H1 (cell line): ENCODE measurements around the gene PSMB9. TPM values are rescaled to one million over a fixed set of nuclear protein-coding genes. Genes with fewer than 3 reads are reported as not detected.

ENCODE experiments used
- CTCF ChIA-PET: fragments of 300-600 bp; sonication (Branson Sonifier 250); formaldehyde crosslinking; loops from one replicate; lab custom pipeline; 2021; ENCODE audit not compliant: partially characterized antibody; lab: Charles Lee
- POLR2A ChIA-PET: fragments of 300-600 bp; sonication (Branson Sonifier 250); formaldehyde crosslinking; loops from one replicate; lab custom pipeline; 2021; ENCODE audit warnings: inconsistent platforms; ENCODE audit not compliant: partially characterized antibody; lab: Charles Lee
- DNase-seq, 2 experiments: peaks; one replicate each; pipeline versions ENCODE4 v3.0.0 to v3.0.0-alpha.2; 2010 to 2022; ENCODE audit warnings: low spot score in 2 of 2, low read depth in 1 of 2, mixed read lengths in 1 of 2
- FAIRE-seq: peaks from 2 replicates; lab custom pipeline; 2011; peaks lifted over from hg19 to GRCh38; lab: Jason Lieb, UNC
- H2AFZ ChIP-seq: 2 replicates; pipeline ENCODE4 v1.8.1; 2012; ENCODE audit warnings: low read length, inconsistent platforms
- H2AK5ac ChIP-seq: 2 replicates; pipeline ENCODE4 v1.6.1; 2013; ENCODE audit warnings: low read depth, low read length
- H2BK120ac ChIP-seq: replicated peaks from 2 replicates; pipeline ENCODE3; 2013; ENCODE audit warnings: low read depth, low read length, inconsistent platforms
- H2BK12ac ChIP-seq: 2 replicates; pipeline ENCODE4 v1.6.1; 2013; ENCODE audit warnings: low read depth, low read length
- H2BK15ac ChIP-seq: 2 replicates; pipeline ENCODE4 v1.6.1; 2013; ENCODE audit warnings: low read length
- H2BK20ac ChIP-seq: 2 replicates; pipeline ENCODE4 v1.6.1; 2013; ENCODE audit warnings: low read length
- H2BK5ac ChIP-seq: 2 replicates; pipeline ENCODE4 v1.6.1; 2013; ENCODE audit warnings: low read depth, low read length
- H3K14ac ChIP-seq: 2 replicates; pipeline ENCODE4 v1.6.1; 2013; ENCODE audit warnings: inconsistent platforms; ENCODE audit not compliant: insufficient read length
- H3K18ac ChIP-seq: 2 replicates; pipeline ENCODE4 v1.6.1; 2013; ENCODE audit warnings: low read length; ENCODE audit errors: extremely low read depth
- H3K23ac ChIP-seq: 2 replicates; pipeline ENCODE4 v1.6.1; 2013; ENCODE audit warnings: inconsistent platforms; ENCODE audit not compliant: insufficient read length
- H3K23me2 ChIP-seq: 2 replicates; pipeline ENCODE4 v1.6.1; 2013; ENCODE audit warnings: low read depth, low read length
- H3K27ac ChIP-seq: 2 replicates; pipeline ENCODE4 v1.6.1; 2011; ENCODE audit warnings: low read depth, low read length, inconsistent platforms
- H3K27me3 ChIP-seq, 4 experiments: replicated peaks in 1 of 4; 1 replicate in 1 of 4; 2 replicates in 3 of 4; pipeline versions ENCODE4 v1.6.1 to v1.8.1; 2011 to 2013; ENCODE audit warnings: low read length in 3 of 4, mild to moderate bottlenecking in 3 of 4, inconsistent platforms in 2 of 4, mixed read lengths in 2 of 4, moderate library complexity in 1 of 4; ENCODE audit not compliant: control insufficient read depth in 3 of 4, insufficient read depth in 3 of 4; ENCODE audit errors: extremely low read depth in 1 of 4
- H3K36me3 ChIP-seq, 4 experiments: 2 replicates each; pipeline versions ENCODE4 v1.6.1 to v1.8.1; 2011 to 2013; ENCODE audit warnings: mild to moderate bottlenecking in 4 of 4, low read length in 3 of 4, moderate library complexity in 2 of 4, control low read depth in 1 of 4, inconsistent platforms in 1 of 4; ENCODE audit not compliant: insufficient read depth in 4 of 4, control insufficient read depth in 2 of 4
- H3K4ac ChIP-seq: replicated peaks from 2 replicates; pipeline ENCODE3; 2013; ENCODE audit warnings: low read length, low read depth, mixed read lengths, inconsistent platforms; ENCODE audit not compliant: insufficient read length
- H3K4me1 ChIP-seq, 4 experiments: replicated peaks in 1 of 4; 1 replicate in 1 of 4; 2 replicates in 3 of 4; pipeline versions ENCODE4 v1.6.1 to v1.8.1; 2011 to 2013; ENCODE audit warnings: low read length in 3 of 4, inconsistent platforms in 2 of 4, mixed read lengths in 1 of 4; ENCODE audit not compliant: insufficient read depth in 4 of 4, control insufficient read depth in 3 of 4
- H3K4me2 ChIP-seq, 2 experiments: 2 replicates each; pipeline versions ENCODE4 v1.6.1 to v1.8.1; 2011 to 2013; ENCODE audit warnings: low read depth in 2 of 2, low read length in 2 of 2, control low read depth in 1 of 2, inconsistent platforms in 1 of 2, mild to moderate bottlenecking in 1 of 2; ENCODE audit not compliant: insufficient read depth in 1 of 2
- H3K4me3 ChIP-seq, 4 experiments: fragments of 200-600, 300-600 bp in 1 of 4; sonication (generic), shearing (Covaris generic), sonication (Bioruptor Twin) in 1 of 4; 2 replicates each; pipeline versions ENCODE4 v1.5.1 to v1.8.1; 2011 to 2016; ENCODE audit warnings: low read length in 4 of 4, low read depth in 3 of 4, control low read depth in 2 of 4, inconsistent platforms in 2 of 4, mild to moderate bottlenecking in 2 of 4, mixed read lengths in 1 of 4, moderate library complexity in 1 of 4; ENCODE audit not compliant: insufficient read depth in 2 of 4; ENCODE audit errors: extremely low read depth in 1 of 4
- H3K56ac ChIP-seq: replicated peaks from 2 replicates; pipeline ENCODE3; 2013; ENCODE audit warnings: low read depth, mild to moderate bottlenecking, mixed read lengths, low read length, inconsistent platforms; ENCODE audit not compliant: insufficient read length
- H3K79me1 ChIP-seq: 2 replicates; pipeline ENCODE4 v1.6.1; 2013; ENCODE audit warnings: low read depth, low read length, control low read depth
- H3K79me2 ChIP-seq, 2 experiments: 2 replicates each; pipeline versions ENCODE4 v1.6.1 to v1.8.1; 2012 to 2013; ENCODE audit warnings: low read length in 2 of 2, mild to moderate bottlenecking in 2 of 2, inconsistent platforms in 1 of 2; ENCODE audit not compliant: insufficient read depth in 2 of 2, control insufficient read depth in 1 of 2
- H3K9ac ChIP-seq, 4 experiments: replicated peaks in 1 of 4; 1 replicate in 1 of 4; 2 replicates in 3 of 4; pipeline versions ENCODE4 v1.6.1 to v1.8.1; 2011 to 2013; ENCODE audit warnings: low read depth in 3 of 4, low read length in 3 of 4, control low read depth in 2 of 4, mild to moderate bottlenecking in 2 of 4, moderate library complexity in 2 of 4, inconsistent platforms in 1 of 4; ENCODE audit errors: extremely low read depth in 1 of 4
- H3K9me3 ChIP-seq, 2 experiments: 2 replicates each; pipeline versions ENCODE4 v1.6.1 to v1.8.1; 2012 to 2013; ENCODE audit warnings: mild to moderate bottlenecking in 2 of 2, moderate library complexity in 2 of 2, control low read depth in 1 of 2, inconsistent platforms in 1 of 2, low read depth in 1 of 2, low read length in 1 of 2, mixed read lengths in 1 of 2; ENCODE audit not compliant: insufficient read depth in 2 of 2
- H4K20me1 ChIP-seq, 2 experiments: replicated peaks in 1 of 2; 2 replicates each; pipeline versions ENCODE3 to v1.8.1; 2011 to 2013; ENCODE audit warnings: inconsistent platforms in 2 of 2, low read length in 2 of 2, mild to moderate bottlenecking in 1 of 2; ENCODE audit not compliant: insufficient read depth in 2 of 2, control insufficient read depth in 1 of 2
- H4K5ac ChIP-seq: 2 replicates; pipeline ENCODE4 v1.6.1; 2013; ENCODE audit warnings: low read length, low read depth, mixed read lengths, inconsistent platforms; ENCODE audit not compliant: insufficient read length
- H4K8ac ChIP-seq: 2 replicates; pipeline ENCODE4 v1.8.0; 2013; ENCODE audit warnings: mild to moderate bottlenecking, moderate library complexity, low read length, inconsistent platforms; ENCODE audit not compliant: insufficient read depth; ENCODE audit errors: extremely low read depth
- H4K91ac ChIP-seq: replicated peaks from 2 replicates; pipeline ENCODE3; 2013; ENCODE audit warnings: low read length, mixed read lengths, inconsistent platforms; ENCODE audit not compliant: insufficient read length
- CTBP2 ChIP-seq: IDR thresholded peaks from 2 replicates; pipeline ENCODE4 v1.7.0; 2011; ENCODE audit warnings: borderline replicate concordance, mild to moderate bottlenecking, moderate library complexity, mixed read lengths, low read length; ENCODE audit not compliant: insufficient read depth, insufficient read length
- KDM4A ChIP-seq: IDR thresholded peaks from one replicate; pipeline ENCODE4 v1.7.1; 2012; ENCODE audit warnings: low read depth, mild to moderate bottlenecking, moderate library complexity, low read length, inconsistent platforms; ENCODE audit not compliant: severe bottlenecking
- WGBS, 2 experiments: shearing (Covaris generic) in 1 of 2; methylation state at CpG; one replicate each; pipeline versions ENCODE4 v1.1.6 to v1.1.7; 2013 to 2015; ENCODE audit warnings: low lambda C conversion rate in 2 of 2, mixed read lengths in 2 of 2, inconsistent platforms in 1 of 2, low coverage in 1 of 2, missing lambda C conversion rate in 1 of 2; ENCODE audit not compliant: insufficient replicate concordance in 2 of 2, insufficient coverage in 1 of 2, insufficient read length in 1 of 2; ENCODE audit errors: extremely low coverage in 1 of 2, missing lambda C conversion rate in 1 of 2; 5-methylcytosine and 5-hydroxymethylcytosine counted together
- polyA plus RNA-seq, 7 experiments: library from polyadenylated mRNA; depleted of rRNA in 3 of 7; stranded (reverse) in 5 of 7; unstranded in 2 of 7; fragments of >200 nt in 5 of 7; fragments of 200-250 nt in 2 of 7; gene quantifications; 1 replicate in 5 of 7; 2 replicates in 1 of 7; 4 replicates in 1 of 7; pipeline versions ENCODE4 v1.2.1 to v1.2.3, GENCODE V29; 2011 to 2013; ENCODE audit warnings: missing spikeins in 2 of 7, mixed read lengths in 2 of 7
- total RNA-seq: library from RNA; stranded (reverse); fragmentation: NEBNext Ultra II Directional; extraction: Animal tissue kit (Norgen Biotek cat#: 25700); gene quantifications from 2 replicates; pipeline ENCODE4 v1.2.1, GENCODE V29; 2021

PSMB9 gene
- total and polyA plus RNA-seq, 2 of the 8 experiments (the other 6 are each of a cell fraction or from before 2014, with no cell fraction given), result 4.5 to 22.8 TPM

- ChIA-PET CTCF (interaction anchor here (0.6 to 11.2 kb wide), 13 partner anchors 10 to 432 kb away, joined by 3 to 402 read pairs (median 5); partner anchors contain the start of genes HLA-DMA, PSMB9 and TAP1), POLR2A (interaction anchor here (1.4 to 3.0 kb wide), 5 partner anchors 8 to 127 kb away, joined by 4 to 25 read pairs (median 5); partner anchors contain the start of genes PSMB9 and TAP1)
- peaks cover 0 to 3% (median 0%) of the 10 kb centered on the region in 4 experiments; a peak in 2 of 7 replicates for H3K4me1 ChIP-seq
- no peak for FAIRE-seq
- H3K18ac ChIP-seq, result no peak overlapping the region
- H3K23me2 ChIP-seq, result peaks cover 13% of the 10 kb centered on the region
- peaks cover 0 to 2% of the 10 kb centered on the region in 2 experiments for H4K20me1 ChIP-seq
- H3K4me3 ChIP-seq, result peak overlapping the region in 1 of 4 experiments; percentile 93; a peak in 1 of 8 replicates
- H2AK5ac ChIP-seq, result no peak overlapping the region
- TF ChIP-seq CTBP2 (no peak), KDM4A (peak; percentile 1)
- H3K36me3 ChIP-seq, result peaks cover 0 to 5% (median 0%) of the 10 kb centered on the region in 4 experiments; a peak in 5 of 8 replicates
- no peak overlapping the region for H2BK20ac ChIP-seq
- H3K4me2 ChIP-seq, result peak overlapping the region in 1 of 2 experiments; percentile 92; a peak in 1 of 4 replicates
- no peak overlapping the region for H3K14ac ChIP-seq
- no peak overlapping the region for H3K9ac ChIP-seq
- H4K5ac ChIP-seq, result no peak overlapping the region
- H3K23ac ChIP-seq, result no peak overlapping the region
- H2BK15ac ChIP-seq, result no peak overlapping the region
- no peaks in the 10 kb centered on the region for H3K9me3 ChIP-seq
- H3K4ac ChIP-seq, result no peak overlapping the region
- H3K56ac ChIP-seq, result no peak overlapping the region
- H3K79me2 ChIP-seq, result no peaks in the 10 kb centered on the region
- no peak overlapping the region for H2BK12ac ChIP-seq
- H2BK5ac ChIP-seq, result no peak overlapping the region
- H2BK120ac ChIP-seq, result no peak overlapping the region
- 96% methylated on average over 9 of the region's 10 CpGs; no CpG with 5 or more reads in 1 of the 2 experiments for WGBS, 2 experiments
- H3K27ac ChIP-seq, result no peak overlapping the region
- DNase-seq, result no peak
- H3K79me1 ChIP-seq, result no peaks in the 10 kb centered on the region
- H3K27me3 ChIP-seq, result peaks cover 0 to 11% (median 10%) of the 10 kb centered on the region in 4 experiments; a peak in 4 of 7 replicates
- no peak overlapping the region for H4K91ac ChIP-seq
- H4K8ac ChIP-seq, result no peak overlapping the region
- H2AFZ ChIP-seq, result no peak overlapping the region
Measured at GRCh38 chr6:32845384-32845884, 8.6 kb upstream of the PSMB9 start.
